BJ (cell line): ENCODE results near the gene BLTP1. TPM values are rescaled to one million over a fixed set of nuclear protein-coding genes. Genes with fewer than 3 reads are reported as not detected.
"Not testable (repeated sequence)": the region's sequence is repeated elsewhere in the genome, so short reads cannot be mapped to it uniquely, and the experiment has no call there.

Experiments
- CTCF ChIA-PET: fragments of 350-600 bp; formaldehyde crosslinking; extraction: SDS; loops from one replicate; lab custom pipeline; 2021; ENCODE audit warnings: antibody characterized with exemption, inconsistent platforms; lab: Yijun Ruan, JAX
- POLR2A ChIA-PET: fragments of 300-600 bp; sonication (Branson Sonifier 250); formaldehyde crosslinking; extraction: SDS; loops from one replicate; lab custom pipeline; 2021; ENCODE audit warnings: antibody characterized with exemption; lab: Charles Lee
- DNase-seq: peaks from one replicate; pipeline ENCODE4 v3.0.0-alpha.2; 2011; ENCODE audit warnings: low read depth
- H3K27me3 ChIP-seq: 2 replicates; pipeline ENCODE4 v1.6.0; 2011; ENCODE audit warnings: low read length; ENCODE audit not compliant: control insufficient read depth, insufficient read depth
- H3K36me3 ChIP-seq: 2 replicates; pipeline ENCODE4 v1.5.1; 2011; ENCODE audit warnings: low read length; ENCODE audit not compliant: control insufficient read depth, insufficient read depth
- H3K4me3 ChIP-seq: 2 replicates; pipeline ENCODE4 v1.5.1; 2011; ENCODE audit warnings: low read depth, mild to moderate bottlenecking, control low read depth, low read length
- CTCF ChIP-seq: IDR thresholded peaks from 2 replicates; pipeline ENCODE4 v1.5.1; 2011; ENCODE audit warnings: low read depth, mild to moderate bottlenecking, control low read depth, inconsistent platforms, low read length, moderate library complexity; ENCODE audit not compliant: insufficient read depth
- polyA minus RNA-seq: library from RNA; depleted of rRNA, polyadenylated mRNA; stranded (reverse); fragments of >200 nt; gene quantifications from 2 replicates; pipeline ENCODE4 v1.2.3, GENCODE V29; 2011; rRNA and poly(A)+ RNA removed
- polyA plus RNA-seq: library from polyadenylated mRNA; depleted of rRNA; stranded (reverse); fragments of >200 nt; gene quantifications from 2 replicates; pipeline ENCODE4 v1.2.3, GENCODE V29; 2011; rRNA removed

Gene BLTP1
- polyA plus RNA-seq (22.9 and 44.5 TPM in 2 replicates), polyA minus RNA-seq (66.1 and 73.2 TPM in 2 replicates)

- Histone ChIP-seq H3K4me3 (peak within 1 kb of the TSS; percentile 98), H3K36me3 (no peaks in the 10 kb centered on the region), H3K27me3 (no peaks in the 10 kb centered on the region)
- CTCF ChIA-PET, result interaction anchor here (0.9 kb wide), 1 partner anchor 28 kb away, joined by 3 read pairs; no protein-coding TSS in a partner anchor
- POLR2A ChIA-PET, result interaction anchor here (0.6 kb wide), 1 partner anchor 24 kb away, joined by 6 read pairs; no protein-coding TSS in a partner anchor
- peak; percentile 26 for DNase-seq
- TF ChIP-seq CTCF, result no peak
These were observed at the start of gene BLTP1 for GRCh38 chr4:122151982-122152710. BLTP1 (plus strand) TSS chr4:122152331; CDS start chr4:122170648, 18,317 bp downstream.

- no peaks in the 10 kb centered on the region for H3K27me3 ChIP-seq
- CTCF ChIA-PET, result interaction anchor here (0.6 to 0.7 kb wide), 2 partner anchors 30 to 708 kb away, joined by 3 to 4 read pairs; no protein-coding TSS in a partner anchor
- H3K4me3 ChIP-seq, result no peak overlapping the region
- POLR2A ChIA-PET, result no interaction called here
- no peak for DNase-seq
- TF ChIP-seq CTCF, result no peak
- no peaks in the 10 kb centered on the region for H3K36me3 ChIP-seq
These were observed 47.9 kb upstream of the BLTP1 start for GRCh38 chr4:122104184-122104583.

- ChIA-PET CTCF (no interaction called here), POLR2A (no interaction called here)
- TF ChIP-seq CTCF, result no peak
- Histone ChIP-seq H3K36me3 (no peaks in the 10 kb centered on the region), H3K27me3 (no peaks in the 10 kb centered on the region), H3K4me3 (no peak overlapping the region)
- DNase-seq, result no peak
These were observed 44.5 kb upstream of the BLTP1 start for GRCh38 chr4:122107680-122108079.

- DNase-seq, H3K4me3 ChIP-seq, H3K36me3 ChIP-seq, CTCF ChIA-PET, H3K27me3 ChIP-seq, POLR2A ChIA-PET: not testable (repeated sequence)
These were observed 41.8 kb upstream of the BLTP1 start for GRCh38 chr4:122110304-122110703.

- no peak for DNase-seq
These were observed 34.4 kb upstream of the BLTP1 start for GRCh38 chr4:122117743-122118142.

More at GRCh38 chr4:122117743-122118142, 34.4 kb upstream of the BLTP1 start:
- ChIA-PET CTCF (no interaction called here), POLR2A (no interaction called here)
- H3K4me3 ChIP-seq, result no peak overlapping the region
- H3K27me3 ChIP-seq, result no peaks in the 10 kb centered on the region
- no peak for TF ChIP-seq CTCF
- no peaks in the 10 kb centered on the region for H3K36me3 ChIP-seq
